Esophagus muscularis mucosa (tissue), 4 donors: ENCODE data around the gene ZNF726.

Source experiments
- EP300 ChIP-seq: sonication (generic); formaldehyde crosslinking; IDR thresholded peaks from one replicate; pipeline ENCODE4 v1.6.1; 2017; ENCODE audit warnings: antibody characterized with exemption
- POLR2A ChIP-seq: fragments of 450-650 bp; IDR thresholded peaks from one replicate; pipeline ENCODE4 v1.6.1; 2017; ENCODE audit warnings: antibody characterized with exemption, moderate library complexity, mild to moderate bottlenecking, low read depth
- TF ChIP-seq, protein P1 (sequence below), 3 experiments: fragments of 200-600 bp in 2 of 3; fragments of 450-650 bp in 1 of 3; sonication (generic) in 2 of 3; IDR thresholded peaks; one replicate each; pipeline ENCODE4 v1.5.1; 2017 to 2019; ENCODE audit warnings: antibody characterized with exemption in 3 of 3, mild to moderate bottlenecking in 2 of 3, moderate library complexity in 1 of 3

DNA sequence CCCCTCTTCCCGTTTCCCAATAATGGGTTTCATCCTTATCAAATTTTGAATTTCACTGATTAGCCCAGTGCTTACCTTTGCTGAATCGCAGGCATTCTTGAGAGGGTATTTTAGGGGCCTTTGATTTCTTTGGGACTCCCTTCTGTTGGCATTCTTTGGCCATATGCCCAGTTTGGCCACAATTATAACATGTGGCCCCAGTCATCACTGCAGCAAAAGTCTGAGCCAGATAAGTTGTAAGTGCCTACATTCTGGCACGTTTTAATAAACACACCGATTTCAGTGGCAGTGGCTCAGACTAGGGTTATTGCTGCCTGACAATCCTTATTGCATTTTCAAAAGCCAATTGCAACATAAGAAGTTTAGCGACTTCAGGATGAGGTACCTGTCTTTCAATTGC lies 41.4 kb downstream of the ZNF726 start:
- TF ChIP-seq EP300: no peak
- TF ChIP-seq, protein P1, sequence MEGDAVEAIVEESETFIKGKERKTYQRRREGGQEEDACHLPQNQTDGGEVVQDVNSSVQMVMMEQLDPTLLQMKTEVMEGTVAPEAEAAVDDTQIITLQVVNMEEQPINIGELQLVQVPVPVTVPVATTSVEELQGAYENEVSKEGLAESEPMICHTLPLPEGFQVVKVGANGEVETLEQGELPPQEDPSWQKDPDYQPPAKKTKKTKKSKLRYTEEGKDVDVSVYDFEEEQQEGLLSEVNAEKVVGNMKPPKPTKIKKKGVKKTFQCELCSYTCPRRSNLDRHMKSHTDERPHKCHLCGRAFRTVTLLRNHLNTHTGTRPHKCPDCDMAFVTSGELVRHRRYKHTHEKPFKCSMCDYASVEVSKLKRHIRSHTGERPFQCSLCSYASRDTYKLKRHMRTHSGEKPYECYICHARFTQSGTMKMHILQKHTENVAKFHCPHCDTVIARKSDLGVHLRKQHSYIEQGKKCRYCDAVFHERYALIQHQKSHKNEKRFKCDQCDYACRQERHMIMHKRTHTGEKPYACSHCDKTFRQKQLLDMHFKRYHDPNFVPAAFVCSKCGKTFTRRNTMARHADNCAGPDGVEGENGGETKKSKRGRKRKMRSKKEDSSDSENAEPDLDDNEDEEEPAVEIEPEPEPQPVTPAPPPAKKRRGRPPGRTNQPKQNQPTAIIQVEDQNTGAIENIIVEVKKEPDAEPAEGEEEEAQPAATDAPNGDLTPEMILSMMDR (IDR thresholded peaks at IDR 0.05): no peak
- no peak for TF ChIP-seq POLR2A
